Right hindlimb (tissue), 1 donor: ENCODE measurements around the gene MUC13.

Source experiments
- DNase-seq: peaks from one replicate; pipeline ENCODE4 v3.0.0-alpha.2; 2018

Gene MUC13

DNA sequence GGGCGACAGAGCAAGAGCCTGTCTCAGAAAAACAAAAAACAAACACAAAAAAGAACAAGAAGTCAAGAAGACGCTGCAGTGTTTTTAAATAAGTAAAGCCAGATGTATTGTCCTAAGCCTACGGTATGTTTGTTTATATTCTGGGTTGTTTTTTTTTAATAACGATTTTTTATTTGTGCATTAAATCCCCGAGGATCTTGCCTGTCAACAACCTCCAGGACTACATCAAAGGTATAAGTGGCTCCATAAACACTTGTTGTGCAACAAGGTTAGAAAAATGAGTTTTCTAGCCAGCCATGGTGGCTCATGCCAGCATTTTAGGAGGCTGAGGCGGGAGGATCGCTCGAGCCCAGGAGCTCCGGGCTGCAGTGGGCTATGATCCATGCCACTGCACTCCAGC lies 73.5 kb downstream of the MUC13 start:
- no peak for DNase-seq

DNA sequence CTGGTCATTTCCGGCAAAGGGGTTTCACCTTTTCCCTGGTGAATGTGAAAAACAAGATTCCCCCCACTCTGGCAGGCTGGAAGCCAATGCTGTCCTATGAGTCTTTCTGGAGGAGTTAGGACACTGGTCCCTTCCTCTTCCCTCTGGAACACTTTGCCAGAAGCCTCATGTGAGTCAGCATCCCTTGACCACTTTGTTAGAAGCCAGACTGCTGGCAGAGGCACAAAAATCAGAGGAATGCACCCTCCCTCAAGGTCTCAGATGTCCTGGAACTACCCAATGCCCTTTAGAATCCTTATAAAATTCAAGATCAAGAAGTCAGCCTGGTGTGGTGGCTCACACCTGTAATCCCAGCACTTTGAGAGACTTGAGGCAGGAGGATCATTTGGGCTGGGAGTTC lies 74.0 kb downstream of the MUC13 start:
- peak; percentile 35 for DNase-seq

- DNase-seq: no peak
Measured at GRCh38 chr3:124859025-124859424, 75.5 kb downstream of the MUC13 start.

DNA sequence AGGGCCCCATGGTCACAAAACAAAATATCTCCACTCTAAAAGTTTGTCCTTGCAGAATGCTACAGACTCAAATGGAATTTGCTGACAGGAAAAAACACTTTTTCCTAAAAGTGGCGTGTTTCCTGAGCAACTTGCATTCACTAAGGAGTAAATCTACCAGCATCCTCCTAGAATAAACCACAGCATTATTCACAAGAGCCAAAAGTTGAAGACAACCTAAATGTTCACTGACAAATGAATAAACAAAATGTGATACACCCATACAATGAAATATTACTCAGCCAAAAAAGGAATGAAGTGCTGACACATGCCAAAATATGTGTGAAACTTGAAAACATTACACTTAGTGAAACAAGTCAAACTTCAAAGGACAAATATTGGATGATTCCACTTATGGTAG lies 76.3 kb downstream of the MUC13 start:
- no peak for DNase-seq

- no peak for DNase-seq
Measured at GRCh38 chr3:124856677-124857076, 77.9 kb downstream of the MUC13 start.
